MM.1S (cell line): ENCODE results near the gene DACT3.

Experiments
- DNase-seq: peaks from one replicate; pipeline ENCODE4 v3.0.0-alpha.2; 2015
- H2AFZ ChIP-seq: fragments of 300-600 bp; sonication (generic); 2 replicates; pipeline ENCODE4 v1.6.0; 2016; ENCODE audit warnings: antibody characterized with exemption, low read length
- H3F3A ChIP-seq: fragments of 300-600 bp; sonication (generic); 2 replicates; pipeline ENCODE4 v1.6.1; 2016; ENCODE audit warnings: mild to moderate bottlenecking, antibody characterized with exemption, low read length, moderate library complexity, mixed read lengths; ENCODE audit not compliant: insufficient read depth
- H3K27ac ChIP-seq: fragments of 300-600 bp; sonication (generic); 2 replicates; pipeline ENCODE4 v1.5.1; 2016; ENCODE audit warnings: mild to moderate bottlenecking, low read length
- H3K27me3 ChIP-seq: fragments of 300-600 bp; sonication (generic); replicated peaks from 2 replicates; pipeline ENCODE4 v1.6.0; 2016; ENCODE audit warnings: low read length; ENCODE audit not compliant: insufficient read depth
- H3K36me3 ChIP-seq: fragments of 300-600 bp; sonication (generic); replicated peaks from 2 replicates; pipeline ENCODE4 v1.6.1; 2016; ENCODE audit warnings: mild to moderate bottlenecking, low read length, mixed read lengths; ENCODE audit not compliant: insufficient read depth
- H3K4me1 ChIP-seq: fragments of 300-600 bp; sonication (generic); 2 replicates; pipeline ENCODE4 v1.6.1; 2016; ENCODE audit warnings: low read length, mixed read lengths
- H3K4me2 ChIP-seq: fragments of 300-600 bp; sonication (generic); 2 replicates; pipeline ENCODE4 v1.6.0; 2016; ENCODE audit warnings: low read depth, low read length
- H3K4me3 ChIP-seq: fragments of 300-600 bp; sonication (generic); 2 replicates; pipeline ENCODE4 v1.5.1; 2016; ENCODE audit warnings: low read length, mixed read lengths
- H3K79me2 ChIP-seq: fragments of 300-600 bp; sonication (generic); 2 replicates; pipeline ENCODE4 v1.6.1; 2016; ENCODE audit warnings: mixed run types, low read length, mixed read lengths
- H3K9ac ChIP-seq: fragments of 300-600 bp; sonication (generic); 2 replicates; pipeline ENCODE4 v1.6.1; 2016; ENCODE audit warnings: low read length, mixed read lengths
- H3K9me2 ChIP-seq: fragments of 300-600 bp; sonication (generic); replicated peaks from 2 replicates; pipeline ENCODE4 v1.6.1; 2016; ENCODE audit warnings: mild to moderate bottlenecking, low read length, mixed read lengths; ENCODE audit not compliant: insufficient read depth
- H3K9me3 ChIP-seq: fragments of 300-600 bp; sonication (generic); replicated peaks from 2 replicates; pipeline ENCODE4 v1.6.1; 2016; ENCODE audit warnings: mild to moderate bottlenecking, low read length, mixed read lengths; ENCODE audit not compliant: insufficient read depth
- H4K20me1 ChIP-seq: fragments of 300-600 bp; sonication (generic); 2 replicates; pipeline ENCODE4 v1.6.1; 2016; ENCODE audit warnings: mild to moderate bottlenecking, low read length, moderate library complexity, mixed read lengths; ENCODE audit not compliant: insufficient read depth
- CTCF ChIP-seq: fragments of 300-600 bp; sonication (generic); IDR thresholded peaks from 2 replicates; pipeline ENCODE4 v1.5.1; 2016; ENCODE audit warnings: antibody characterized with exemption, low read length, mixed read lengths
- EZH2 ChIP-seq: fragments of 300-600 bp; sonication (generic); optimal IDR thresholded peaks from 2 replicates; pipeline ENCODE3; 2017; ENCODE audit warnings: low read depth, mild to moderate bottlenecking, antibody characterized with exemption, low read length, mixed read lengths
- EZH2phosphoT487 ChIP-seq: fragments of 300-600 bp; sonication (generic); IDR thresholded peaks from 2 replicates; pipeline ENCODE4 v1.6.1; 2018; ENCODE audit warnings: antibody characterized with exemption, low read length

DACT3 gene

GRCh38 chr19:46660551-46661019 is 397 bp downstream of the DACT3 start:
- Histone ChIP-seq H3K79me2 (no peaks in the 10 kb centered on the region), H3K9me3 (no peaks in the 10 kb centered on the region), H3K4me1 (peaks cover 19% of the 10 kb centered on the region), H2AFZ (peak overlapping the region; percentile 75), H3K27ac (no peak overlapping the region), H3K9ac (no peak overlapping the region), H3F3A (peaks cover 14% of the 10 kb centered on the region), H3K4me2 (peak overlapping the region; percentile 99), H3K27me3 (peaks cover 66% of the 10 kb centered on the region), H4K20me1 (no peaks in the 10 kb centered on the region), H3K9me2 (no peaks in the 10 kb centered on the region), H3K4me3 (peak overlapping the region; percentile 57), H3K36me3 (no peaks in the 10 kb centered on the region)
- DNase-seq: no peak
- TF ChIP-seq CTCF (no peak), EZH2 (peak; percentile 83)

- TF ChIP-seq EZH2: no peak
- no peak for TF ChIP-seq EZH2phosphoT487
- no peak for TF ChIP-seq CTCF
- H2AFZ ChIP-seq: no peak overlapping the region; the same call in 1 of the 2 replicates
- no peak overlapping the region for H3K27ac ChIP-seq
- H3K4me2 ChIP-seq: peak overlapping the region; percentile 99; the same call in 1 of the 2 replicates
- H3F3A ChIP-seq: peaks cover 14% of the 10 kb centered on the region
- peaks cover 71% of the 10 kb centered on the region for H3K27me3 ChIP-seq
- no peaks in the 10 kb centered on the region for H3K9me3 ChIP-seq
- DNase-seq: no peak
- no peaks in the 10 kb centered on the region for H3K9me2 ChIP-seq
- H3K4me1 ChIP-seq: peaks cover 19% of the 10 kb centered on the region
- no peaks in the 10 kb centered on the region for H3K36me3 ChIP-seq
- no peaks in the 10 kb centered on the region for H3K79me2 ChIP-seq
- no peak overlapping the region; the same call in 1 of the 2 replicates for H3K4me3 ChIP-seq
- H3K9ac ChIP-seq: no peak overlapping the region
- no peaks in the 10 kb centered on the region for H4K20me1 ChIP-seq
Observed at GRCh38 chr19:46660008-46660517, 919 bp downstream of the DACT3 start.

DNA sequence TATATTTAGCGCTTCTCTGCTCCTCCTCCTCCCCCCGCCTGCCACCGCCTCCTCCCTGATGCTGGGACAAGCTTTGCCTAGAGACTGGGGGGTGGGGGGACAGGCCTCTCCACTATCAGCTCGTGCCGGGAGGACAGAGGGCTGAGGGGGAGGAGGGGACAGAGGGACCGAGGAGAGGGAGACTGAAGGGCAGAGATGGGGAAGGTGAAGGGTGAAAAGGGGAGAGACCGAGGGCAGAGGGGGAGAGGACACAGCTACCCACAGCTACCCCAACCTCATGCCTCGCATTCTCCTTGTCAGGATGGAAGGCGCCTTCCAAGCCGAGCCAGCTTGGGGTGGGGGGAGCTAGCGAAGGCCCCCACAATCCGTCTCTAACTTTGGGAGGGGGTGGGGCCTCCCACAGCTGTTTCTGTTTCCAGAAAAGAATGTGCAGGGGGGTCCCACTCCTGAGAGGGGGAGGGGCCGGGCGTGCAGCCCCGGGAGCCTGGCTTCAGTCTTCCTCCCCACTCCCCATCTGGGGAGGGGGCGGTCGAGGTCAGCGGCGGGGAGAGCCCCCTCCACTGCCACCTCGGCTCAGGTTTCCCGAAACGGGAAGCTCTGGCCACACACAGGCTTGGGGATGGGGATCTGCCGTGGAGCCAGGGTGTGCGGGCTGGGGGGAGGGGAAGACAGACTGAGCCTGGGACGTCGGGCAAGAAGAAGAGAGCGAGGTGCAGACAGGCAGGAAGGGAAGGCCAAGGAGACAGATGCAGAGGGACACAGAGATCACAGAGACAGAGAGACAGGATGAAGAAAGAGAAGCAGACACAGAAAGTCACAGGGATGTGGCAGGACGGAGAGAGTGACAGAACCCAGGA is 1.6 kb downstream of the DACT3 start:
- H3K27me3 ChIP-seq: peaks cover 72% of the 10 kb centered on the region
- peaks cover 19% of the 10 kb centered on the region for H3K4me1 ChIP-seq
- peaks cover 14% of the 10 kb centered on the region for H3F3A ChIP-seq
- no peaks in the 10 kb centered on the region for H3K79me2 ChIP-seq
- no peak overlapping the region for H3K4me3 ChIP-seq
- H3K9ac ChIP-seq: no peak overlapping the region
- no peaks in the 10 kb centered on the region for H3K9me2 ChIP-seq
- no peak for TF ChIP-seq CTCF
- TF ChIP-seq EZH2: no peak
- TF ChIP-seq EZH2phosphoT487: no peak
- DNase-seq: no peak
- no peaks in the 10 kb centered on the region for H4K20me1 ChIP-seq
- peak overlapping the region; percentile 99; the same call in 1 of the 2 replicates for H3K4me2 ChIP-seq
- H2AFZ ChIP-seq: no peak overlapping the region
- no peaks in the 10 kb centered on the region for H3K9me3 ChIP-seq
- H3K27ac ChIP-seq: no peak overlapping the region
- H3K36me3 ChIP-seq: no peaks in the 10 kb centered on the region
